Sigmoid colon (tissue), 4 donors: ENCODE data around the gene CDH22.

Source experiments
- EP300 ChIP-seq, 4 donors: sonication (generic); formaldehyde crosslinking; IDR thresholded peaks; one replicate each; pipeline ENCODE4 v1.6.1; 2017; ENCODE audit warnings: antibody characterized with exemption in 4 of 4
- POLR2A ChIP-seq, 2 donors: fragments of 450-650 bp; IDR thresholded peaks; one replicate each; pipeline ENCODE4 v1.6.1; 2016; ENCODE audit warnings: antibody characterized with exemption in 2 of 2, mild to moderate bottlenecking in 2 of 2, moderate library complexity in 2 of 2
- TF ChIP-seq, protein P1 (sequence below), 4 experiments: fragments of 450-650 bp in 3 of 4; fragments of 200-600 bp in 1 of 4; IDR thresholded peaks; one replicate each; pipeline ENCODE4 v1.5.1; 2016 to 2019; ENCODE audit warnings: antibody characterized with exemption in 4 of 4, mild to moderate bottlenecking in 3 of 4, moderate library complexity in 2 of 4

DNA sequence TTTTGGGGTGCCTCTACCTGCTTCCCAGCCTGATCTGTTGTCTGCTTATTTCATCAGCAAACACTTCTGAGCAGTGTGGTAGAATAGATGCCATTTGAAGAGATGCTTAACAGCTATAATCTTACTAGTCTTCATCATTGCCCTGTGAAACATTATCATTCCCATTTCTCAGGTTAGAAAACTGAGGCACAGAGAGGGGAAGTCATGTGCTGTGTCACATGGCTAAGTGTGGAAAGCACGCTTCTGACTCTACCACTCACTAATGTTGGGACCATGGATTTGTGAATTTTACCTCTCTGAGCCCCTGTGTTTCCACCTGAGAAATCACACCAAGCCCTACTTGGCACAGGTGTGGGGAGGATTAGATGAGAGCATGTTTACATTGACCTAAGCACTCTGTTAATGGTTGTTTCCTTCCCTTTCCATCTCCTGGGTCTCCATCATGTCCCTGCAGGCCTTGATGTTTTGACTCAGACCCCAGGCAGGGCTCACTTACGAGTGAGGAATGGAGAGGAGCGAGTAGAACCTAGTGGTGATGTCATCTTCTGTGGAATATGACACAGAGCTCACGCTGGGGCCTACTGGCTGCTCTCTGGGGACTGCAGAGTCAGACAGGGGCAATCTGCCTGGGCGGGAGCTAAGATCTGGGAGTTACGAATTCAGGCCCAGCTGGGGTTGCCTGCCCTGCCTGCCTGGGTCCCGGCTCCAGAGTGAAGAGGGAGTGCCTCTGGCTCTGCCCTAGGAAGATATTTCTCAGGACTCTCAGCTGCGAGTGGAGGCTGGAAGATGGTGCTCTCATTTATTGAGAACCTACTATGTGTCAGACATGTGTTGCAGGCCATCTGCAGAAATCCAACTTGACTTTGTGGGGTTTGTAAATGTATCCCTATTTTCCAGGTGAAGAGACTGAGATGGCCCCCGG is 64.3 kb downstream of the CDH22 start:
- no peak for TF ChIP-seq POLR2A (IDR thresholded peaks at IDR 0.05)
- TF ChIP-seq EP300 (IDR thresholded peaks at IDR 0.05) = no peak
- TF ChIP-seq, protein P1, sequence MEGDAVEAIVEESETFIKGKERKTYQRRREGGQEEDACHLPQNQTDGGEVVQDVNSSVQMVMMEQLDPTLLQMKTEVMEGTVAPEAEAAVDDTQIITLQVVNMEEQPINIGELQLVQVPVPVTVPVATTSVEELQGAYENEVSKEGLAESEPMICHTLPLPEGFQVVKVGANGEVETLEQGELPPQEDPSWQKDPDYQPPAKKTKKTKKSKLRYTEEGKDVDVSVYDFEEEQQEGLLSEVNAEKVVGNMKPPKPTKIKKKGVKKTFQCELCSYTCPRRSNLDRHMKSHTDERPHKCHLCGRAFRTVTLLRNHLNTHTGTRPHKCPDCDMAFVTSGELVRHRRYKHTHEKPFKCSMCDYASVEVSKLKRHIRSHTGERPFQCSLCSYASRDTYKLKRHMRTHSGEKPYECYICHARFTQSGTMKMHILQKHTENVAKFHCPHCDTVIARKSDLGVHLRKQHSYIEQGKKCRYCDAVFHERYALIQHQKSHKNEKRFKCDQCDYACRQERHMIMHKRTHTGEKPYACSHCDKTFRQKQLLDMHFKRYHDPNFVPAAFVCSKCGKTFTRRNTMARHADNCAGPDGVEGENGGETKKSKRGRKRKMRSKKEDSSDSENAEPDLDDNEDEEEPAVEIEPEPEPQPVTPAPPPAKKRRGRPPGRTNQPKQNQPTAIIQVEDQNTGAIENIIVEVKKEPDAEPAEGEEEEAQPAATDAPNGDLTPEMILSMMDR (IDR thresholded peaks at IDR 0.05) = no peak
